HEK293 (cell line): ENCODE data around the gene PSMC2.

Source experiments
- CTCF ChIA-PET: fragments of 350-600 bp; formaldehyde crosslinking; extraction: SDS; loops from one replicate; lab custom pipeline; 2021; ENCODE audit warnings: antibody characterized with exemption; lab: Yijun Ruan, JAX
- POLR2A ChIA-PET: fragments of 300-600 bp; formaldehyde crosslinking; extraction: SDS; loops from one replicate; lab custom pipeline; 2020; ENCODE audit warnings: antibody characterized with exemption, inconsistent platforms; lab: Yijun Ruan, JAX
- H3K27ac ChIP-seq: fragments of 200-500 bp; sonication (Bioruptor generic); 2 replicates; pipeline ENCODE4 v1.5.1; 2014; ENCODE audit warnings: low read depth, low read length, control low read depth, inconsistent platforms; ENCODE audit errors: extremely low read depth
- H3K36me3 ChIP-seq, 2 experiments: fragments of 200-500 bp in 1 of 2; sonication (Bioruptor generic) in 1 of 2; 1 replicate in 1 of 2; 2 replicates in 1 of 2; pipeline ENCODE4 v1.5.1; 2014 to 2017; ENCODE audit warnings: inconsistent platforms in 2 of 2, low read length in 2 of 2; ENCODE audit not compliant: control insufficient read depth in 2 of 2, insufficient read depth in 1 of 2
- H3K4me1 ChIP-seq: fragments of 200-500 bp; sonication (Bioruptor generic); 2 replicates; pipeline ENCODE4 v1.5.1; 2014; ENCODE audit warnings: mild to moderate bottlenecking, low read length, inconsistent platforms; ENCODE audit not compliant: control insufficient read depth, insufficient read depth
- H3K4me3 ChIP-seq: 2 replicates; pipeline ENCODE4 v1.5.1; 2011; ENCODE audit warnings: low read depth, mild to moderate bottlenecking, control low read depth, low read length, moderate library complexity
- H3K9me3 ChIP-seq: fragments of 200-500 bp; sonication (Bioruptor generic); 2 replicates; pipeline ENCODE4 v1.5.1; 2014; ENCODE audit warnings: low read depth, low read length, inconsistent platforms; ENCODE audit not compliant: control insufficient read depth, insufficient read depth
- PRDM1 ChIP-seq: fragments of 450-650 bp; formaldehyde crosslinking; IDR thresholded peaks from 2 replicates; pipeline ENCODE4; 2016; ENCODE audit warnings: missing biosample characterization, missing genetic modification characterization
- RBAK ChIP-seq: fragments of 450-650 bp; formaldehyde crosslinking; IDR thresholded peaks from 2 replicates; pipeline ENCODE4 v1.5.1; 2016; ENCODE audit warnings: missing biosample characterization, missing genetic modification characterization
- TRIM28 ChIP-seq: IDR thresholded peaks from 2 replicates; pipeline ENCODE4 v1.6.1; 2011; ENCODE audit warnings: low read length, control low read depth, borderline replicate concordance
- YY1 ChIP-seq: fragments of 450-650 bp; formaldehyde crosslinking; IDR thresholded peaks from 2 replicates; pipeline ENCODE4 v1.5.1; 2018; ENCODE audit warnings: missing biosample characterization, missing genetic modification characterization
- ZBTB21 ChIP-seq: fragments of 450-650 bp; formaldehyde crosslinking; IDR thresholded peaks from 2 replicates; pipeline ENCODE4 v1.5.1; 2017; ENCODE audit warnings: missing biosample characterization, missing genetic modification characterization
- ZBTB48 ChIP-seq: fragments of 450-650 bp; formaldehyde crosslinking; IDR thresholded peaks from 2 replicates; pipeline ENCODE4 v1.5.1; 2016; ENCODE audit warnings: missing biosample characterization, missing genetic modification characterization
- ZNF19 ChIP-seq: fragments of 450-650 bp; formaldehyde crosslinking; IDR thresholded peaks from 2 replicates; pipeline ENCODE4; 2016; ENCODE audit warnings: missing biosample characterization, missing genetic modification characterization, low read depth
- ZNF23 ChIP-seq: fragments of 450-650 bp; formaldehyde crosslinking; IDR thresholded peaks from 2 replicates; pipeline ENCODE4 v1.5.1; 2016; ENCODE audit warnings: missing biosample characterization, missing genetic modification characterization, borderline replicate concordance
- ZNF239 ChIP-seq: fragments of 450-650 bp; formaldehyde crosslinking; IDR thresholded peaks from 2 replicates; pipeline ENCODE4 v1.5.1; 2016; ENCODE audit warnings: missing biosample characterization, missing genetic modification characterization
- ZNF394 ChIP-seq: fragments of 450-650 bp; formaldehyde crosslinking; IDR thresholded peaks from 2 replicates; pipeline ENCODE4 v1.5.1; 2016; ENCODE audit warnings: missing biosample characterization, missing genetic modification characterization, mild to moderate bottlenecking, moderate library complexity, borderline replicate concordance
- ZNF404 ChIP-seq: fragments of 450-650 bp; formaldehyde crosslinking; IDR thresholded peaks from 2 replicates; pipeline ENCODE4 v1.5.1; 2017; ENCODE audit warnings: missing biosample characterization, missing genetic modification characterization
- ZNF473 ChIP-seq: fragments of 450-650 bp; formaldehyde crosslinking; IDR thresholded peaks from 2 replicates; pipeline ENCODE4 v1.5.1; 2017; ENCODE audit warnings: missing biosample characterization, missing genetic modification characterization
- ZNF549 ChIP-seq: fragments of 450-650 bp; IDR thresholded peaks from 2 replicates; pipeline ENCODE4 v1.5.1; 2018; ENCODE audit warnings: missing biosample characterization, missing genetic modification characterization, mild to moderate bottlenecking, inconsistent platforms, moderate library complexity
- ZNF558 ChIP-seq: fragments of 450-650 bp; formaldehyde crosslinking; IDR thresholded peaks from 2 replicates; pipeline ENCODE4 v1.5.1; 2016; ENCODE audit warnings: missing biosample characterization, missing genetic modification characterization
- ZNF707 ChIP-seq: fragments of 450-650 bp; formaldehyde crosslinking; IDR thresholded peaks from 2 replicates; pipeline ENCODE4 v1.5.1; 2016; ENCODE audit warnings: missing biosample characterization, missing genetic modification characterization
- ZNF76 ChIP-seq: fragments of 450-650 bp; formaldehyde crosslinking; IDR thresholded peaks from 2 replicates; pipeline ENCODE4; 2016; ENCODE audit warnings: low read depth, missing biosample characterization, missing genetic modification characterization, borderline replicate concordance
- ZNF777 ChIP-seq: fragments of 450-650 bp; formaldehyde crosslinking; IDR thresholded peaks from 2 replicates; pipeline ENCODE4 v1.5.1; 2017; ENCODE audit warnings: missing biosample characterization, missing genetic modification characterization, borderline replicate concordance
- ZNF843 ChIP-seq: fragments of 450-650 bp; formaldehyde crosslinking; IDR thresholded peaks from 2 replicates; pipeline ENCODE4 v1.5.1; 2016; ENCODE audit warnings: missing biosample characterization, missing genetic modification characterization
- ZSCAN23 ChIP-seq: fragments of 450-650 bp; formaldehyde crosslinking; IDR thresholded peaks from 2 replicates; pipeline ENCODE4 v1.5.1; 2016; ENCODE audit warnings: missing biosample characterization, missing genetic modification characterization
- ZSCAN30 ChIP-seq: fragments of 450-650 bp; IDR thresholded peaks from 2 replicates; pipeline ENCODE4 v1.5.1; 2018; ENCODE audit warnings: missing biosample characterization, mild to moderate bottlenecking, missing genetic modification characterization, moderate library complexity
- TF ChIP-seq, protein P1 (sequence below): fragments of 450-650 bp; formaldehyde crosslinking; IDR thresholded peaks from 2 replicates; pipeline ENCODE4 v1.5.1; 2016; ENCODE audit warnings: missing biosample characterization, missing genetic modification characterization
- TF ChIP-seq, protein P2 (sequence below): fragments of 450-650 bp; formaldehyde crosslinking; IDR thresholded peaks from 2 replicates; pipeline ENCODE4 v1.5.1; 2016; ENCODE audit warnings: missing biosample characterization, missing genetic modification characterization
- TF ChIP-seq, protein P3 (sequence below): fragments of 450-650 bp; formaldehyde crosslinking; IDR thresholded peaks from 2 replicates; pipeline ENCODE4 v1.5.1; 2016; ENCODE audit warnings: missing biosample characterization, missing genetic modification characterization
- TF ChIP-seq, protein P4 (sequence below): fragments of 450-650 bp; formaldehyde crosslinking; IDR thresholded peaks from 2 replicates; pipeline ENCODE4 v1.5.1; 2016; ENCODE audit warnings: missing biosample characterization, missing genetic modification characterization

PSMC2 gene

DNA sequence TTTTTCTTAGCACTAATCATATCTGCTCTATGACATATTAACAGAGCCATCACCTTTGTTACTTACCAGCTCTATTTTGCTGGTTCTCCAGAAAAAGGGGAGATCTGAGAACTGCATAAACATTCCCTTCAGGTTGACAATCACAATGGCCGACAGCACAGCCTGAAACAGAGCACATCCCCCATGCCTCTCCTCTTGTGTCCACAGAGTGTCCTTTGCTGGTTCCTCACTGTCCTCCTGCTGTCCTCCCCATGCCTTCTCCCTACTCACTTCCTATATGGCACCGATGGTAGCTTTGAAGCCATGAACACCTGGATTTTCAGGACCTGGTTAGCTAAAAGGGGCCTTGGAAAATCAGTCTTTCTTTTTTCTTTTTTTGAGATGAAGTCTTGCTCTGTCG, 41.8 kb downstream of the PSMC2 start:
- CTCF ChIA-PET, result interaction anchor here (0.6 to 1.4 kb wide), 2 partner anchors 9 to 770 kb away, joined by 4 to 7 read pairs; no protein-coding TSS in a partner anchor
- H3K4me1 ChIP-seq, result no peaks in the 10 kb centered on the region
- no peak overlapping the region for H3K27ac ChIP-seq
- no peaks in the 10 kb centered on the region for H3K36me3 ChIP-seq
- H3K4me3 ChIP-seq, result no peak overlapping the region
- TF ChIP-seq ZNF19 (tag by site-specific recombination) (no peak), YY1 (tag by site-specific recombination) (no peak), ZNF549 (tag by site-specific recombination) (no peak), ZNF707 (tag by site-specific recombination) (no peak), ZNF404 (tag by site-specific recombination) (no peak), ZSCAN30 (tag by site-specific recombination) (no peak), TRIM28 (no peak), ZNF394 (tag by site-specific recombination) (no peak), ZNF777 (tag by site-specific recombination) (no peak), ZNF558 (tag by site-specific recombination) (no peak), ZNF239 (no peak), PRDM1 (no peak), ZNF843 (no peak), RBAK (tag by site-specific recombination) (no peak), ZSCAN23 (tag by site-specific recombination) (no peak), ZNF76 (tag by site-specific recombination) (no peak)
- TF ChIP-seq, protein P1, sequence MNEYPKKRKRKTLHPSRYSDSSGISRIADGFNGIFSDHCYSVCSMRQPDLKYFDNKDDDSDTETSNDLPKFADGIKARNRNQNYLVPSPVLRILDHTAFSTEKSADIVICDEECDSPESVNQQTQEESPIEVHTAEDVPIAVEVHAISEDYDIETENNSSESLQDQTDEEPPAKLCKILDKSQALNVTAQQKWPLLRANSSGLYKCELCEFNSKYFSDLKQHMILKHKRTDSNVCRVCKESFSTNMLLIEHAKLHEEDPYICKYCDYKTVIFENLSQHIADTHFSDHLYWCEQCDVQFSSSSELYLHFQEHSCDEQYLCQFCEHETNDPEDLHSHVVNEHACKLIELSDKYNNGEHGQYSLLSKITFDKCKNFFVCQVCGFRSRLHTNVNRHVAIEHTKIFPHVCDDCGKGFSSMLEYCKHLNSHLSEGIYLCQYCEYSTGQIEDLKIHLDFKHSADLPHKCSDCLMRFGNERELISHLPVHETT, result no peak
- TF ChIP-seq, protein P2, sequence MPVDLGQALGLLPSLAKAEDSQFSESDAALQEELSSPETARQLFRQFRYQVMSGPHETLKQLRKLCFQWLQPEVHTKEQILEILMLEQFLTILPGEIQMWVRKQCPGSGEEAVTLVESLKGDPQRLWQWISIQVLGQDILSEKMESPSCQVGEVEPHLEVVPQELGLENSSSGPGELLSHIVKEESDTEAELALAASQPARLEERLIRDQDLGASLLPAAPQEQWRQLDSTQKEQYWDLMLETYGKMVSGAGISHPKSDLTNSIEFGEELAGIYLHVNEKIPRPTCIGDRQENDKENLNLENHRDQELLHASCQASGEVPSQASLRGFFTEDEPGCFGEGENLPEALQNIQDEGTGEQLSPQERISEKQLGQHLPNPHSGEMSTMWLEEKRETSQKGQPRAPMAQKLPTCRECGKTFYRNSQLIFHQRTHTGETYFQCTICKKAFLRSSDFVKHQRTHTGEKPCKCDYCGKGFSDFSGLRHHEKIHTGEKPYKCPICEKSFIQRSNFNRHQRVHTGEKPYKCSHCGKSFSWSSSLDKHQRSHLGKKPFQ, result no peak
- POLR2A ChIA-PET, result no interaction called here
- H3K9me3 ChIP-seq, result no peaks in the 10 kb centered on the region

DNA sequence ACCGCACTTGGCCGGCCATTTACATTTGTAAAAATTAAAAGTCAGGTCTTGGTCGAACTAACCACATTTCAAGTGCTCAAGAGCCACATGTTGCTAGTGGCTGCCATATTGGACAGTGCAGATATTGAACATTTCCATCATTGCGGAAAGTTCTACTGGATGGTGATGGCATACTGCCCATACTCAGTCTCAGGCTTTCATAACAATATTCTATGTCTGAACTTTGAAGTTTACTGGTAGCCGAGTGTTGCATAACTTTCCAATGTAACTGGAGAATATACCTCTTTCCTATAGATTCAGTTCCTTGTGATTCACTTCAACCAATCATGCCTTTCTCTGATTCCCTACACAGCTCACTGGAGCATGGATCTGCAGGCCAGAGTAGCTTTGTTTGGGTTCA, 43.7 kb downstream of the PSMC2 start:
- CTCF ChIA-PET, result interaction anchor here (0.7 to 0.8 kb wide), 2 partner anchors 15 to 114 kb away, joined by 3 to 4 read pairs; no protein-coding TSS in a partner anchor
- H3K4me3 ChIP-seq, result no peak overlapping the region
- TF ChIP-seq ZNF23 (tag by site-specific recombination) (no peak), ZBTB48 (tag by site-specific recombination) (no peak), ZNF473 (tag by site-specific recombination) (no peak), ZBTB21 (tag by site-specific recombination) (no peak)
- TF ChIP-seq, protein P3, sequence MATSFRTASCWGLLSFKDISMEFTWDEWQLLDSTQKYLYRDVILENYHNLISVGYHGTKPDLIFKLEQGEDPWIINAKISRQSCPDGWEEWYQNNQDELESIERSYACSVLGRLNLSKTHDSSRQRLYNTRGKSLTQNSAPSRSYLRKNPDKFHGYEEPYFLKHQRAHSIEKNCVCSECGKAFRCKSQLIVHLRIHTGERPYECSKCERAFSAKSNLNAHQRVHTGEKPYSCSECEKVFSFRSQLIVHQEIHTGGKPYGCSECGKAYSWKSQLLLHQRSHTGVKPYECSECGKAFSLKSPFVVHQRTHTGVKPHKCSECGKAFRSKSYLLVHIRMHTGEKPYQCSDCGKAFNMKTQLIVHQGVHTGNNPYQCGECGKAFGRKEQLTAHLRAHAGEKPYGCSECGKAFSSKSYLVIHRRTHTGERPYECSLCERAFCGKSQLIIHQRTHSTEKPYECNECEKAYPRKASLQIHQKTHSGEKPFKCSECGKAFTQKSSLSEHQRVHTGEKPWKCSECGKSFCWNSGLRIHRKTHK, result no peak
- TF ChIP-seq, protein P4, sequence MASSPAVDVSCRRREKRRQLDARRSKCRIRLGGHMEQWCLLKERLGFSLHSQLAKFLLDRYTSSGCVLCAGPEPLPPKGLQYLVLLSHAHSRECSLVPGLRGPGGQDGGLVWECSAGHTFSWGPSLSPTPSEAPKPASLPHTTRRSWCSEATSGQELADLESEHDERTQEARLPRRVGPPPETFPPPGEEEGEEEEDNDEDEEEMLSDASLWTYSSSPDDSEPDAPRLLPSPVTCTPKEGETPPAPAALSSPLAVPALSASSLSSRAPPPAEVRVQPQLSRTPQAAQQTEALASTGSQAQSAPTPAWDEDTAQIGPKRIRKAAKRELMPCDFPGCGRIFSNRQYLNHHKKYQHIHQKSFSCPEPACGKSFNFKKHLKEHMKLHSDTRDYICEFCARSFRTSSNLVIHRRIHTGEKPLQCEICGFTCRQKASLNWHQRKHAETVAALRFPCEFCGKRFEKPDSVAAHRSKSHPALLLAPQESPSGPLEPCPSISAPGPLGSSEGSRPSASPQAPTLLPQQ (tag by site-specific recombination), result no peak
- TF ChIP-seq, all 188 proteins: peak for 0
- POLR2A ChIA-PET, result interaction anchor here (0.6 kb wide), 1 partner anchor 19 kb away, joined by 4 read pairs; no protein-coding TSS in a partner anchor
- H3K36me3 ChIP-seq, result no peaks in the 10 kb centered on the region
- no peaks in the 10 kb centered on the region for H3K9me3 ChIP-seq
- H3K4me1 ChIP-seq, result no peaks in the 10 kb centered on the region
- no peak overlapping the region for H3K27ac ChIP-seq
